Muscle layer of colon (tissue), 2 donors: ENCODE results near the gene TMEM178B.

Experiments used
- H3K27ac ChIP-seq: one replicate; pipeline ENCODE4 v1.7.0; 2013; ENCODE audit warnings: low read depth, mild to moderate bottlenecking, low read length, moderate library complexity
- H3K27me3 ChIP-seq, 2 donors: one replicate each; pipeline ENCODE4 v1.7.0; 2013; ENCODE audit warnings: low read length in 2 of 2, mild to moderate bottlenecking in 2 of 2; ENCODE audit not compliant: insufficient read depth in 2 of 2, control insufficient read depth in 1 of 2
- H3K36me3 ChIP-seq: one replicate; pipeline ENCODE4 v1.7.0; 2013; ENCODE audit warnings: mild to moderate bottlenecking, low read length; ENCODE audit not compliant: insufficient read depth
- H3K4me1 ChIP-seq: one replicate; pipeline ENCODE4 v1.7.0; 2013; ENCODE audit warnings: mild to moderate bottlenecking, low read length; ENCODE audit not compliant: insufficient read depth
- H3K4me3 ChIP-seq, 2 donors: one replicate each; pipeline ENCODE4 v1.7.0; 2013; ENCODE audit warnings: low read length in 2 of 2, low read depth in 1 of 2, mild to moderate bottlenecking in 1 of 2, moderate library complexity in 1 of 2
- H3K9ac ChIP-seq: one replicate; pipeline ENCODE4 v1.7.0; 2013; ENCODE audit warnings: low read length
- H3K9me3 ChIP-seq: one replicate; pipeline ENCODE4 v1.7.0; 2013; ENCODE audit warnings: mild to moderate bottlenecking, low read length
- donor health status: abdominal sarcoma.
- donor health status: Adenocarcinoma of cecum.

TMEM178B gene

DNA sequence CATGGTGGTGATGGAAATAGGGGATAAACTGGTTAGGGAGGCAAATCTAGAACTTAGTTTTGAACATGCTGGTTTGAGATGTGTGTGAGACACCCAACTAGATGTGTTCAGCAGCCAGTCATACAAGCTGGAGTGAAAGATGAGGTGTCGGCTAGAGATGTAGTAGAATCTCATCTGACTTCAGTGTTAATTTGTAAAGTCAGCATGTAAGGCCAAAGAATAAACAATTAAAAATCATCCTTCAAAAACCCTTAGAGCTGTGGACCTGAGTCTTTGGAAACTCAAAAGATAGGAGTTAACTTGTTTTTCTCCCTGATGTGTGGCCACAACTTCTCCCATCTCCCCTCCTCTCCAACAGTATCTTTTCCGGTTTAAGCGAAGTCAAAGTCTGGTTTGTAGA lies 454.5 kb downstream of the TMEM178B start:
- H3K9me3 ChIP-seq = no peaks in the 10 kb centered on the region
- no peak overlapping the region for H3K27ac ChIP-seq
- H3K27me3 ChIP-seq = no peaks in the 10 kb centered on the region
- H3K36me3 ChIP-seq = no peaks in the 10 kb centered on the region
- H3K9ac ChIP-seq = no peak overlapping the region
- no peak overlapping the region for H3K4me3 ChIP-seq
- H3K4me1 ChIP-seq = no peaks in the 10 kb centered on the region
